ENCODE results near the gene WBP1.
"Not testable (repeated sequence)": the region's sequence is repeated elsewhere in the genome, so short reads cannot be mapped to it uniquely, and the experiment has no call there.

Gene WBP1

GRCh38 chr2:74457129-74457548, 1.1 kb upstream of the WBP1 start:
- DNase-seq: no peak

GRCh38 chr2:74457549-74458131, 598 bp upstream of the WBP1 start:
- peak; percentile 86 for DNase-seq

- no peak for DNase-seq
Measured at GRCh38 chr2:74458938-74459363, 713 bp downstream of the WBP1 start.

- not testable (repeated sequence) for DNase-seq
Measured at GRCh38 chr2:74459503-74460118, 1.4 kb downstream of the WBP1 start.

- DNase-seq: not testable (repeated sequence)
Measured at GRCh38 chr2:74460187-74460586, 1.9 kb downstream of the WBP1 start.

- DNase-seq: no peak
Measured at GRCh38 chr2:74461187-74462053, 3.2 kb downstream of the WBP1 start.

- no peak for DNase-seq
Measured at GRCh38 chr2:74462054-74462785, 4.0 kb downstream of the WBP1 start.

- DNase-seq: no peak
Measured at GRCh38 chr2:74462786-74463105, 4.5 kb downstream of the WBP1 start.

- no peak for DNase-seq
Measured at GRCh38 chr2:74464406-74464805, 6.2 kb downstream of the WBP1 start.

- DNase-seq: not testable (repeated sequence)
Measured at GRCh38 chr2:74470742-74471141, 12.5 kb downstream of the WBP1 start.

GRCh38 chr2:74471332-74472065, 13.3 kb downstream of the WBP1 start:
- DNase-seq: no peak

GRCh38 chr2:74472086-74472944, 14.1 kb downstream of the WBP1 start, which contains the start of gene MRPL53:
Gene MRPL53, minus strand, starts transcription at chr2:74472680. Its CDS starts 20 bp downstream, at chr2:74472660.
- DNase-seq: peak; percentile 96

GRCh38 chr2:74472945-74473258, 14.7 kb downstream of the WBP1 start:
- no peak for DNase-seq

GRCh38 chr2:74474481-74474880, 16.2 kb downstream of the WBP1 start:
- DNase-seq: no peak

GRCh38 chr2:74474899-74475298, 16.7 kb downstream of the WBP1 start:
- DNase-seq: no peak

GRCh38 chr2:74481431-74481830, 23.2 kb downstream of the WBP1 start:
- no peak for DNase-seq

GRCh38 chr2:74481961-74482800, 23.9 kb downstream of the WBP1 start:
- peak; percentile 67 for DNase-seq

GRCh38 chr2:74482801-74483674, 24.8 kb downstream of the WBP1 start, which contains the start of the genes CCDC142 and TTC31:
Gene CCDC142, minus strand, starts transcription at chr2:74482998. Its CDS starts 161 bp downstream, at chr2:74482837.
Gene TTC31, plus strand, starts transcription at chr2:74483081. Its CDS starts 15 bp downstream, at chr2:74483096.
- peak; percentile 95 for DNase-seq

GRCh38 chr2:74483675-74484164, 25.5 kb downstream of the WBP1 start:
- DNase-seq: not testable (repeated sequence)

Measured in CD4-positive, alpha-beta T cell treated with Interleukin-10 for 1 hour (primary cell).